Activated naive CD8-positive, alpha-beta T cell treated with anti-CD3 and anti-CD28 coated beads, Interleukin-2, amount 10 ng/mL, durations not matched to agents 7 days and 5 days (primary cell): ENCODE measurements around the gene NLN. TPM values are rescaled to one million over a fixed set of nuclear protein-coding genes. Genes with fewer than 3 reads are reported as not detected.
A peak's percentile ranks its signal among the peaks of the same experiment; 100 is the strongest.
"Not testable (repeated sequence)": the region's sequence is repeated elsewhere in the genome, so short reads cannot be mapped to it uniquely, and the experiment has no call there.

Experiments used
- ATAC-seq: fragments of 150-1000 bp; cut with Tn5 transposase; one replicate; pipeline ENCODE4 v1.10.0; 2021; ENCODE audit warnings: low read depth, moderate library complexity
- POLR2A ChIA-PET: fragments of 350-600 bp; sonication (Branson Sonifier 250); formaldehyde crosslinking; loops from one replicate; lab custom pipeline; 2021; ENCODE audit warnings: antibody characterized with exemption; lab: Charles Lee
- DNase-seq: peaks from one replicate; pipeline ENCODE4 v3.0.0; 2021
- H3K27ac Mint-ChIP-seq: one replicate; pipeline ENCODE4 v1.8.0; 2022; ENCODE audit warnings: mild to moderate bottlenecking, mixed read lengths
- H3K27me3 Mint-ChIP-seq: one replicate; pipeline ENCODE4 v1.8.0; 2022; ENCODE audit warnings: mild to moderate bottlenecking, moderate library complexity, mixed read lengths
- H3K36me3 Mint-ChIP-seq: one replicate; pipeline ENCODE4 v1.8.0; 2021; ENCODE audit warnings: mild to moderate bottlenecking, mixed read lengths
- H3K4me1 Mint-ChIP-seq: one replicate; pipeline ENCODE4 v1.8.0; 2021; ENCODE audit warnings: mixed read lengths
- H3K4me3 Mint-ChIP-seq: one replicate; pipeline ENCODE4 v1.8.0; 2022; ENCODE audit warnings: mild to moderate bottlenecking, moderate library complexity, mixed read lengths
- H3K9me3 Mint-ChIP-seq: one replicate; pipeline ENCODE4 v1.8.0; 2021; ENCODE audit warnings: mixed read lengths
- total RNA-seq, 2 experiments: library from RNA; stranded (reverse); gene quantifications; one replicate each; pipeline ENCODE4 v1.2.3, GENCODE V29; 2021

NLN gene
- total RNA-seq, 2 experiments from 2014 or later: 10.0 to 10.9 TPM

- ATAC-seq (no peak), DNase-seq (no peak)
- Mint-ChIP-seq H3K27ac (no peak overlapping the region), H3K4me3 (no peak overlapping the region), H3K36me3 (peaks cover 21% of the 10 kb centered on the region), H3K9me3 (no peaks in the 10 kb centered on the region), H3K27me3 (no peaks in the 10 kb centered on the region), H3K4me1 (peaks cover 2% of the 10 kb centered on the region)
- POLR2A ChIA-PET: no interaction called here
Measured at GRCh38 chr5:65796269-65796668, 74.3 kb downstream of the NLN start.

- no peak for ATAC-seq
- H3K4me3 Mint-ChIP-seq: no peak overlapping the region
- no peak for DNase-seq
- peaks cover 3% of the 10 kb centered on the region for H3K9me3 Mint-ChIP-seq
- H3K4me1 Mint-ChIP-seq: peaks cover 4% of the 10 kb centered on the region
- no peaks in the 10 kb centered on the region for H3K27me3 Mint-ChIP-seq
- POLR2A ChIA-PET: interaction anchor here (0.6 kb wide), 1 partner anchor 234 kb away, joined by 4 read pairs; no protein-coding TSS in a partner anchor
- peaks cover 24% of the 10 kb centered on the region for H3K36me3 Mint-ChIP-seq
- H3K27ac Mint-ChIP-seq: no peak overlapping the region
Measured at GRCh38 chr5:65796751-65797316, 74.8 kb downstream of the NLN start.

- Mint-ChIP-seq H3K9me3 (peaks cover 7% of the 10 kb centered on the region), H3K27me3 (no peaks in the 10 kb centered on the region), H3K4me3 (no peak overlapping the region), H3K4me1 (peaks cover 4% of the 10 kb centered on the region), H3K36me3 (peaks cover 28% of the 10 kb centered on the region), H3K27ac (peak overlapping the region; percentile 37)
- no peak for ATAC-seq
- POLR2A ChIA-PET: no interaction called here
- DNase-seq: no peak
Measured at GRCh38 chr5:65797481-65797880, 75.5 kb downstream of the NLN start.

GRCh38 chr5:65799857-65800256 lies 77.9 kb downstream of the NLN start:
- Mint-ChIP-seq H3K4me3 (no peak overlapping the region), H3K27ac (no peak overlapping the region), H3K9me3 (peaks cover 9% of the 10 kb centered on the region), H3K36me3 (peaks cover 36% of the 10 kb centered on the region), H3K4me1 (peaks cover 16% of the 10 kb centered on the region), H3K27me3 (no peaks in the 10 kb centered on the region)
- ATAC-seq (no peak), DNase-seq (no peak)
- POLR2A ChIA-PET: no interaction called here

GRCh38 chr5:65800775-65801174 lies 78.8 kb downstream of the NLN start:
- ATAC-seq: no peak
- POLR2A ChIA-PET: no interaction called here
- DNase-seq: no peak
- peaks cover 18% of the 10 kb centered on the region for H3K4me1 Mint-ChIP-seq
- no peaks in the 10 kb centered on the region for H3K27me3 Mint-ChIP-seq
- H3K36me3 Mint-ChIP-seq: peaks cover 43% of the 10 kb centered on the region
- H3K27ac Mint-ChIP-seq: no peak overlapping the region
- no peak overlapping the region for H3K4me3 Mint-ChIP-seq
- peaks cover 9% of the 10 kb centered on the region for H3K9me3 Mint-ChIP-seq

- no peak overlapping the region for H3K27ac Mint-ChIP-seq
- H3K4me1 Mint-ChIP-seq: peaks cover 18% of the 10 kb centered on the region
Measured at GRCh38 chr5:65801352-65801783, 79.4 kb downstream of the NLN start.

GRCh38 chr5:65802080-65802479 lies 80.1 kb downstream of the NLN start:
- DNase-seq: no peak
- Mint-ChIP-seq H3K27me3 (no peaks in the 10 kb centered on the region), H3K4me1 (peaks cover 17% of the 10 kb centered on the region), H3K4me3 (no peak overlapping the region), H3K27ac (no peak overlapping the region), H3K9me3 (peaks cover 17% of the 10 kb centered on the region), H3K36me3 (peaks cover 48% of the 10 kb centered on the region)
- no peak for ATAC-seq
- POLR2A ChIA-PET: no interaction called here

More at GRCh38 chr5:65801352-65801783, 79.4 kb downstream of the NLN start:
- H3K27me3 Mint-ChIP-seq: no peaks in the 10 kb centered on the region
- no peak overlapping the region for H3K4me3 Mint-ChIP-seq
- no peak for ATAC-seq
- POLR2A ChIA-PET: no interaction called here
- DNase-seq: no peak
- peaks cover 49% of the 10 kb centered on the region for H3K36me3 Mint-ChIP-seq
- peaks cover 14% of the 10 kb centered on the region for H3K9me3 Mint-ChIP-seq

- ATAC-seq (no peak), DNase-seq (no peak)
- POLR2A ChIA-PET: no interaction called here
- peaks cover 16% of the 10 kb centered on the region for H3K4me1 Mint-ChIP-seq
- no peak overlapping the region for H3K27ac Mint-ChIP-seq
- no peaks in the 10 kb centered on the region for H3K27me3 Mint-ChIP-seq
- H3K36me3 Mint-ChIP-seq: peaks cover 44% of the 10 kb centered on the region
- H3K9me3 Mint-ChIP-seq: peaks cover 17% of the 10 kb centered on the region
- no peak overlapping the region for H3K4me3 Mint-ChIP-seq
Measured at GRCh38 chr5:65802820-65803219, 80.8 kb downstream of the NLN start.

- H3K27ac Mint-ChIP-seq: peak overlapping the region; percentile 67
- ATAC-seq: peak; percentile 75
- H3K9me3 Mint-ChIP-seq: peaks cover 17% of the 10 kb centered on the region
- peak overlapping the region; percentile 57 for H3K4me3 Mint-ChIP-seq
- peak; percentile 49 for DNase-seq
- no peaks in the 10 kb centered on the region for H3K27me3 Mint-ChIP-seq
- POLR2A ChIA-PET: interaction anchor here (0.8 kb wide), 1 partner anchor 42 kb away, joined by 3 read pairs; no protein-coding TSS in a partner anchor
- H3K4me1 Mint-ChIP-seq: peaks cover 16% of the 10 kb centered on the region
- peaks cover 45% of the 10 kb centered on the region for H3K36me3 Mint-ChIP-seq
Measured at GRCh38 chr5:65803699-65804391, 81.8 kb downstream of the NLN start.

GRCh38 chr5:65805089-65805488 lies 83.1 kb downstream of the NLN start:
- Mint-ChIP-seq H3K4me3 (no peak overlapping the region), H3K4me1 (peaks cover 16% of the 10 kb centered on the region), H3K27ac (no peak overlapping the region), H3K27me3 (no peaks in the 10 kb centered on the region), H3K36me3 (peaks cover 49% of the 10 kb centered on the region), H3K9me3 (peaks cover 17% of the 10 kb centered on the region)
- DNase-seq (no peak), ATAC-seq (no peak)
- POLR2A ChIA-PET: interaction anchor here (0.8 kb wide), 1 partner anchor 41 kb away, joined by 3 read pairs; no protein-coding TSS in a partner anchor

GRCh38 chr5:65807494-65807893 lies 85.5 kb downstream of the NLN start:
- POLR2A ChIA-PET, H3K4me3 Mint-ChIP-seq, H3K27ac Mint-ChIP-seq, H3K9me3 Mint-ChIP-seq, H3K27me3 Mint-ChIP-seq, ATAC-seq, DNase-seq: not testable (repeated sequence)
- Mint-ChIP-seq H3K36me3 (peaks cover 47% of the 10 kb centered on the region), H3K4me1 (peaks cover 15% of the 10 kb centered on the region)

- Mint-ChIP-seq H3K36me3 (peaks cover 50% of the 10 kb centered on the region), H3K27ac (no peak overlapping the region), H3K27me3 (no peaks in the 10 kb centered on the region), H3K4me1 (peaks cover 19% of the 10 kb centered on the region), H3K9me3 (peaks cover 8% of the 10 kb centered on the region), H3K4me3 (no peak overlapping the region)
- no peak for ATAC-seq
- DNase-seq: no peak
- POLR2A ChIA-PET: no interaction called here
Measured at GRCh38 chr5:65808251-65808741, 86.3 kb downstream of the NLN start.

- DNase-seq: no peak
- Mint-ChIP-seq H3K27me3 (no peaks in the 10 kb centered on the region), H3K4me1 (peaks cover 15% of the 10 kb centered on the region), H3K27ac (no peak overlapping the region), H3K9me3 (peaks cover 8% of the 10 kb centered on the region), H3K4me3 (no peak overlapping the region), H3K36me3 (peaks cover 52% of the 10 kb centered on the region)
- no peak for ATAC-seq
- POLR2A ChIA-PET: no interaction called here
Measured at GRCh38 chr5:65808818-65809217, 86.8 kb downstream of the NLN start.
